ENCODE results near the gene F2RL3.

The F2RL3 gene

GRCh38 chr19:16896146-16897028, 7.6 kb downstream of the F2RL3 start:
- DNase-seq = no peak

GRCh38 chr19:16897029-16897855, 8.4 kb downstream of the F2RL3 start:
- DNase-seq = peak; percentile 93

- no peak for DNase-seq
These were observed 9.0 kb downstream of the F2RL3 start for GRCh38 chr19:16897856-16898161.

GRCh38 chr19:16898361-16899015, 9.7 kb downstream of the F2RL3 start:
- no peak for DNase-seq

GRCh38 chr19:16899566-16900075, 10.8 kb downstream of the F2RL3 start:
- no peak for DNase-seq

GRCh38 chr19:16901491-16902175, 12.8 kb downstream of the F2RL3 start:
- no peak for DNase-seq

- no peak for DNase-seq
These were observed 13.7 kb downstream of the F2RL3 start for GRCh38 chr19:16902545-16902944.

- DNase-seq = no peak
These were observed 14.5 kb downstream of the F2RL3 start for GRCh38 chr19:16903347-16903746.

GRCh38 chr19:16904599-16904998, 15.8 kb downstream of the F2RL3 start:
- DNase-seq = no peak

GRCh38 chr19:16908759-16909158, 20.0 kb downstream of the F2RL3 start:
- no peak for DNase-seq

GRCh38 chr19:16911046-16911445, 22.2 kb downstream of the F2RL3 start:
- DNase-seq = no peak

GRCh38 chr19:16912780-16913179, 24.0 kb downstream of the F2RL3 start:
- DNase-seq = no peak

GRCh38 chr19:16914421-16914820, 25.6 kb downstream of the F2RL3 start:
- DNase-seq = no peak

GRCh38 chr19:16915135-16915534, 26.3 kb downstream of the F2RL3 start:
- no peak for DNase-seq

GRCh38 chr19:16915734-16916133, 26.9 kb downstream of the F2RL3 start:
- no peak for DNase-seq

- no peak for DNase-seq
These were observed 28.6 kb downstream of the F2RL3 start for GRCh38 chr19:16917401-16917800.

GRCh38 chr19:16919496-16919895, 30.7 kb downstream of the F2RL3 start:
- DNase-seq = no peak

GRCh38 chr19:16920816-16921529, 32.2 kb downstream of the F2RL3 start:
- no peak for DNase-seq

- no peak for DNase-seq
These were observed 33.2 kb downstream of the F2RL3 start for GRCh38 chr19:16921766-16922591.

GRCh38 chr19:16922592-16922934, 33.8 kb downstream of the F2RL3 start:
- DNase-seq = no peak

GRCh38 chr19:16922949-16923348, 34.1 kb downstream of the F2RL3 start:
- DNase-seq = no peak

All from femur (tissue), 1 donor.